HepG2 (cell line): ENCODE measurements around the gene FERMT2. TPM values are rescaled to one million over a fixed set of nuclear protein-coding genes. Genes with fewer than 3 reads are reported as not detected.

Experiments
- ATRX ChIP-seq: sonication (generic); formaldehyde crosslinking; IDR thresholded peaks from 2 replicates; pipeline ENCODE4 v1.4.0; 2020; ENCODE audit warnings: missing genetic modification reagents, borderline replicate concordance
- EP300 ChIP-seq, 3 experiments: sonication (generic) in 1 of 3; formaldehyde crosslinking in 1 of 3; IDR thresholded peaks; 2 replicates each; pipeline versions ENCODE4 v1.5.1 to v1.6.1; 2011 to 2020; ENCODE audit warnings: low read depth in 2 of 3, low read length in 2 of 3, borderline replicate concordance in 1 of 3, improper control_type of control experiment in 1 of 3, mild to moderate bottlenecking in 1 of 3, missing genetic modification reagents in 1 of 3, moderate library complexity in 1 of 3
- FIP1L1 ChIP-seq: fragments of 200-400 bp; formaldehyde crosslinking; IDR thresholded peaks from 2 replicates; pipeline ENCODE4 v1.6.1; 2018; ENCODE audit warnings: low read depth, mild to moderate bottlenecking, low read length, moderate library complexity, borderline replicate concordance; ENCODE audit not compliant: insufficient read depth
- GTF2F1 ChIP-seq: fragments of 150-350 bp; IDR thresholded peaks from 2 replicates; pipeline ENCODE4 v1.6.1; 2014; ENCODE audit warnings: low read length
- GTF3A ChIP-seq: sonication (generic); formaldehyde crosslinking; conservative IDR thresholded peaks from 2 replicates; pipeline ENCODE4 v1.4.0; 2020; ENCODE audit warnings: mild to moderate bottlenecking, missing genetic modification reagents
- HMGA1 ChIP-seq: sonication (generic); formaldehyde crosslinking; conservative IDR thresholded peaks from 2 replicates; pipeline ENCODE4 v1.4.0; 2020; ENCODE audit warnings: missing genetic modification reagents
- HOXA9 ChIP-seq: sonication (generic); formaldehyde crosslinking; IDR thresholded peaks from 2 replicates; pipeline ENCODE4 v1.8.1; 2022; ENCODE audit warnings: missing genetic modification reagents, mild to moderate bottlenecking, moderate library complexity, borderline replicate concordance
- IRX3 ChIP-seq: sonication (generic); formaldehyde crosslinking; IDR thresholded peaks from 2 replicates; pipeline ENCODE4 v1.8.1; 2023; ENCODE audit warnings: mild to moderate bottlenecking, low read depth, missing genetic modification reagents, borderline replicate concordance
- JUND ChIP-seq: sonication (generic); formaldehyde crosslinking; IDR thresholded peaks from 2 replicates; pipeline ENCODE4 v1.8.0; 2022; ENCODE audit warnings: mild to moderate bottlenecking, missing genetic modification reagents
- NFRKB ChIP-seq: fragments of 450-650 bp; IDR thresholded peaks from 2 replicates; pipeline ENCODE4 v1.6.1; 2017
- NR2F6 ChIP-seq, 2 experiments: IDR thresholded peaks; 2 replicates each; pipeline ENCODE4 v1.6.1; 2016; ENCODE audit warnings: antibody characterized with exemption in 1 of 2, mild to moderate bottlenecking in 1 of 2
- RAD51 ChIP-seq: fragments of 450-650 bp; IDR thresholded peaks from 2 replicates; pipeline ENCODE4 v1.6.1; 2016; ENCODE audit warnings: borderline replicate concordance
- TEAD3 ChIP-seq: optimal IDR thresholded peaks from 2 replicates; pipeline ENCODE3; 2016; ENCODE audit warnings: borderline replicate concordance
- ZNF3 ChIP-seq: IDR thresholded peaks from 2 replicates; pipeline ENCODE4 v1.7.0; 2017; ENCODE audit warnings: inconsistent platforms
- ZNF33A ChIP-seq: sonication (generic); formaldehyde crosslinking; IDR thresholded peaks from 2 replicates; pipeline ENCODE4 v1.5.1; 2020; ENCODE audit warnings: missing genetic modification reagents, mild to moderate bottlenecking, moderate library complexity, borderline replicate concordance
- ZNF557 ChIP-seq: sonication (generic); formaldehyde crosslinking; IDR thresholded peaks from 2 replicates; pipeline ENCODE4 v1.4.0; 2020; ENCODE audit warnings: missing genetic modification reagents
- ZNF766 ChIP-seq: sonication (generic); formaldehyde crosslinking; IDR thresholded peaks from 2 replicates; pipeline ENCODE4 v1.5.0; 2020; ENCODE audit warnings: missing genetic modification reagents, borderline replicate concordance
- ZNF768 ChIP-seq: sonication (generic); formaldehyde crosslinking; IDR thresholded peaks from 2 replicates; pipeline ENCODE4 v1.4.0; 2020; ENCODE audit warnings: missing genetic modification reagents
- ZNF790 ChIP-seq: sonication (generic); formaldehyde crosslinking; IDR thresholded peaks from 2 replicates; pipeline ENCODE4 v1.8.0; 2022; ENCODE audit warnings: missing genetic modification reagents, mild to moderate bottlenecking, borderline replicate concordance
- polyA plus RNA-seq, 8 experiments: library from polyadenylated mRNA; depleted of rRNA in 3 of 8; stranded (reverse) in 7 of 8; unstranded in 1 of 8; fragments of >200 nt; fragmentation: Illumina TruSeq in 4 of 8; extraction: Trizol in 4 of 8; gene quantifications; 2 replicates each; pipeline versions ENCODE4 v1.2.1 to v1.2.3, GENCODE V29; 2011 to 2016; ENCODE audit warnings: low read depth in 4 of 8, missing spikeins in 1 of 8, mixed read lengths in 1 of 8; ENCODE audit not compliant: insufficient read depth in 1 of 8
- total RNA-seq, 5 experiments: library from RNA; depleted of rRNA; stranded (reverse); fragments of >200 nt; fragmentation: Illumina TruSeq; extraction: Trizol; gene quantifications; 2 replicates each; pipeline ENCODE4 v1.2.3, GENCODE V29; 2016; ENCODE audit warnings: low read depth in 1 of 5
- TF ChIP-seq, protein P1 (sequence below): sonication (generic); formaldehyde crosslinking; IDR thresholded peaks from 2 replicates; pipeline ENCODE4 v1.4.0; 2020; ENCODE audit warnings: missing genetic modification reagents, mild to moderate bottlenecking, borderline replicate concordance
- TF ChIP-seq, protein P2 (sequence below): sonication (generic); formaldehyde crosslinking; IDR thresholded peaks from 2 replicates; pipeline ENCODE4 v1.8.0; 2022; ENCODE audit warnings: mild to moderate bottlenecking, missing genetic modification reagents, borderline replicate concordance
- TF ChIP-seq, protein P3 (sequence below): sonication (generic); formaldehyde crosslinking; IDR thresholded peaks from 2 replicates; pipeline ENCODE4 v1.5.0; 2020; ENCODE audit warnings: missing genetic modification reagents
- TF ChIP-seq, protein P4 (sequence below): sonication (generic); formaldehyde crosslinking; IDR thresholded peaks from 2 replicates; pipeline ENCODE4 v1.4.0; 2020; ENCODE audit warnings: missing genetic modification reagents
- TF ChIP-seq, protein P5 (sequence below): sonication (generic); formaldehyde crosslinking; IDR thresholded peaks from 2 replicates; pipeline ENCODE4 v1.4.0; 2020; ENCODE audit warnings: missing genetic modification reagents

The FERMT2 gene
- total and polyA plus RNA-seq, 2 of the 13 experiments (the other 11 are each of a cell fraction or from before 2014, with no cell fraction given) = 36.2 to 60.4 TPM

DNA sequence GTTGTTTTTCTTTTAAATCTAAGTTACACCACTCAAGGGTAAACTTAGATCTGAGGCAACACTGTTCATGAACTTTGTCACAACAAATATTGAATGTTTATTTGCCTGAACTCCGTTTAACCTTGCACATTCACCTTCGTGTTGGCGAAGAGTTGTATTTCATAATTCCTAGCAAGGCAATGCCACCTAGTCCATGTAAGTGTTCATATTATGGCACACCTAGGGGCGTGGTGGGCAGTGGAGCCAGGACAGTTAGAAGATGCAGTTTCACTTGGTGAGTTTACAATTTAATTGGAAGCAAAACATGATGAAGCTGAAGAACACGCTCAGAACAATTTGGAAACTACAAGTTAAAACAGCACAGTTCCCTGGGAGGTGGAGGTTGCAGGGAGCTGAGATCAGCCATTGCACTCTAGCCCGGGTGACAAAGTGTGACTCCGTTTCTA lies 129.0 kb downstream of the FERMT2 start (continued):
- TF ChIP-seq RAD51 (no peak), ATRX (no peak), EP300 (IDR thresholded peaks at IDR 0.05; ENCODE audit: low read depth in 2 of 2, low read length in 2 of 2) (peak; percentile 90 to 98; a peak in 3 of 4 replicates), EP300 (CRISPR knock-in tag; IDR thresholded peaks at IDR 0.05; ENCODE audit: borderline replicate concordance) (peak; percentile 96), TEAD3 (CRISPR knock-in tag) (peak; percentile 88), ZNF3 (CRISPR knock-in tag) (no peak), HOXA9 (CRISPR knock-in tag) (no peak), GTF3A (no peak), ZNF766 (CRISPR knock-in tag) (no peak), JUND (CRISPR knock-in tag) (peak; percentile 85), ZNF768 (CRISPR knock-in tag) (no peak), ZNF557 (no peak), HMGA1 (no peak), ZNF790 (CRISPR knock-in tag) (no peak), GTF2F1 (no peak), NFRKB (no peak), FIP1L1 (no peak), ZNF33A (CRISPR knock-in tag) (no peak), NR2F6 (IDR thresholded peaks at IDR 0.05) (peak; percentile 91), NR2F6 (CRISPR knock-in tag; IDR thresholded peaks at IDR 0.05) (peak; percentile 95), IRX3 (CRISPR knock-in tag) (no peak)
- TF ChIP-seq, protein P1, sequence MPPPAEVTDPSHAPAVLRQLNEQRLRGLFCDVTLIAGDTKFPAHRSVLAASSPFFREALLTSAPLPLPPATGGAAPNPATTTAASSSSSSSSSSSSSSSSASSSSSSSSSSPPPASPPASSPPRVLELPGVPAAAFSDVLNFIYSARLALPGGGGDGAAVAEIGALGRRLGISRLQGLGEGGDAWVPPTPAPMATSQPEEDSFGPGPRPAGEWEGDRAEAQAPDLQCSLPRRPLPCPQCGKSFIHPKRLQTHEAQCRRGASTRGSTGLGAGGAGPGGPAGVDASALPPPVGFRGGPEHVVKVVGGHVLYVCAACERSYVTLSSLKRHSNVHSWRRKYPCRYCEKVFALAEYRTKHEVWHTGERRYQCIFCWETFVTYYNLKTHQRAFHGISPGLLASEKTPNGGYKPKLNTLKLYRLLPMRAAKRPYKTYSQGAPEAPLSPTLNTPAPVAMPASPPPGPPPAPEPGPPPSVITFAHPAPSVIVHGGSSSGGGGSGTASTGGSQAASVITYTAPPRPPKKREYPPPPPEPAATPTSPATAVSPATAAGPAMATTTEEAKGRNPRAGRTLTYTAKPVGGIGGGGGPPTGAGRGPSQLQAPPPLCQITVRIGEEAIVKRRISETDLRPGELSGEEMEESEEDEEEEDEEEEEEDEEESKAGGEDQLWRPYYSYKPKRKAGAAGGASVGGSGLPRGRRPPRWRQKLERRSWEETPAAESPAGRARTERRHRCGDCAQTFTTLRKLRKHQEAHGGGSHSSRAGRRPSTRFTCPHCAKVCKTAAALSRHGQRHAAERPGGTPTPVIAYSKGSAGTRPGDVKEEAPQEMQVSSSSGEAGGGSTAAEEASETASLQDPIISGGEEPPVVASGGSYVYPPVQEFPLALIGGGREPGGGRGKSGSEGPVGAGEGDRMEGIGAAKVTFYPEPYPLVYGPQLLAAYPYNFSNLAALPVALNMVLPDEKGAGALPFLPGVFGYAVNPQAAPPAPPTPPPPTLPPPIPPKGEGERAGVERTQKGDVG (CRISPR knock-in tag) = no peak
- TF ChIP-seq, protein P2, sequence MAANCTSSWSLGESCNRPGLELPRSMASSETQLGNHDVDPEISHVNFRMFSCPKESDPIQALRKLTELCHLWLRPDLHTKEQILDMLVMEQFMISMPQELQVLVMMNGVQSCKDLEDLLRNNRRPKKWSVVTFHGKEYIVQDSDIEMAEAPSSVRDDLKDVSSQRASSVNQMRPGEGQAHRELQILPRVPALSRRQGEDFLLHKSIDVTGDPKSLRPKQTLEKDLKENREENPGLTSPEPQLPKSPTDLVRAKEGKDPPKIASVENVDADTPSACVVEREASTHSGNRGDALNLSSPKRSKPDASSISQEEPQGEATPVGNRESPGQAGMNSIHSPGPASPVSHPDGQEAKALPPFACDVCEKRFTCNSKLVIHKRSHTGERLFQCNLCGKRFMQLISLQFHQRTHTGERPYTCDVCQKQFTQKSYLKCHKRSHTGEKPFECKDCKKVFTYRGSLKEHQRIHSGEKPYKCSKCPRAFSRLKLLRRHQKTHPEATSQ = no peak; the same call in 1 of the 2 replicates
- TF ChIP-seq, protein P3, sequence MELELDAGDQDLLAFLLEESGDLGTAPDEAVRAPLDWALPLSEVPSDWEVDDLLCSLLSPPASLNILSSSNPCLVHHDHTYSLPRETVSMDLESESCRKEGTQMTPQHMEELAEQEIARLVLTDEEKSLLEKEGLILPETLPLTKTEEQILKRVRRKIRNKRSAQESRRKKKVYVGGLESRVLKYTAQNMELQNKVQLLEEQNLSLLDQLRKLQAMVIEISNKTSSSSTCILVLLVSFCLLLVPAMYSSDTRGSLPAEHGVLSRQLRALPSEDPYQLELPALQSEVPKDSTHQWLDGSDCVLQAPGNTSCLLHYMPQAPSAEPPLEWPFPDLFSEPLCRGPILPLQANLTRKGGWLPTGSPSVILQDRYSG (CRISPR knock-in tag) = no peak
- TF ChIP-seq, protein P4, sequence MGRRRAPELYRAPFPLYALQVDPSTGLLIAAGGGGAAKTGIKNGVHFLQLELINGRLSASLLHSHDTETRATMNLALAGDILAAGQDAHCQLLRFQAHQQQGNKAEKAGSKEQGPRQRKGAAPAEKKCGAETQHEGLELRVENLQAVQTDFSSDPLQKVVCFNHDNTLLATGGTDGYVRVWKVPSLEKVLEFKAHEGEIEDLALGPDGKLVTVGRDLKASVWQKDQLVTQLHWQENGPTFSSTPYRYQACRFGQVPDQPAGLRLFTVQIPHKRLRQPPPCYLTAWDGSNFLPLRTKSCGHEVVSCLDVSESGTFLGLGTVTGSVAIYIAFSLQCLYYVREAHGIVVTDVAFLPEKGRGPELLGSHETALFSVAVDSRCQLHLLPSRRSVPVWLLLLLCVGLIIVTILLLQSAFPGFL (CRISPR knock-in tag) = no peak
- TF ChIP-seq, protein P5, sequence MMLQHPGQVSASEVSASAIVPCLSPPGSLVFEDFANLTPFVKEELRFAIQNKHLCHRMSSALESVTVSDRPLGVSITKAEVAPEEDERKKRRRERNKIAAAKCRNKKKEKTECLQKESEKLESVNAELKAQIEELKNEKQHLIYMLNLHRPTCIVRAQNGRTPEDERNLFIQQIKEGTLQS (CRISPR knock-in tag) = 0 out of 2 replicates have a peak, but pooled peaks have one; percentile 44
